ENCODE results near the gene ABLIM1.
A peak's percentile ranks its signal among the peaks of the same experiment; 100 is the strongest.

ABLIM1 gene

GRCh38 chr10:114596793-114597192 is 61.3 kb downstream of the ABLIM1 start:
- DNase-seq (ENCODE audit: low read depth, low spot score) = no peak
- no peak overlapping the region for H3K27ac ChIP-seq

- DNase-seq (ENCODE audit: low read depth, low spot score) = no peak
- H3K27ac ChIP-seq = no peak overlapping the region
Observed at GRCh38 chr10:114593816-114594468, 64.1 kb downstream of the ABLIM1 start.

DNA sequence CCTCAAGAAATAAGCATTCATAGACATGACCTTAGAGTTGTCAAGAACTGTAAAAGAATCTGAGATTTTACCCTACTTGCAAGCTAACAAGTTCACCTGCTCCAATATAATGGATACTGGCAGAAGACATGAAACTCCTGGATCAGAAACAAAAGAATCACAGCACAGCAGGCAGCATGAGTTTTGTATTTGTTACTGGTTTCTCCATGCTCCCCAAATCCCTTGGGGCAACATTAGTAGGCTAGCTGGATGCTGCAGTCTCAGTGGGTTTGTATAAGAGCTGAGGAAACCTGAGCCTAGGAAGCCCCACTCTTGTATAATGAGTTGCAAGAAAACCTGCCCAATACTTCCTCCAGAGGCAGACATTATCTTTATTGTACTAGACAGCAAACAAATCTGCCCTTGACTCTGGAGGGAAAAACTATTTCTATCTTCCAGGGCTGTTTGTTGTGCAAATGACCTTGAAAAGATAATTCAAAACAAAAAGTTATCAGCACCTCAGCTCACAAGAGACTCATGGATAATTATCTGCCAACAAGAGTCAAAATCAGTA is 64.8 kb downstream of the ABLIM1 start:
- no peak for DNase-seq (ENCODE audit: low read depth, low spot score)
- no peak overlapping the region for H3K27ac ChIP-seq

GRCh38 chr10:114590993-114591392 is 67.1 kb downstream of the ABLIM1 start:
- H3K27ac ChIP-seq = no peak overlapping the region
- DNase-seq (ENCODE audit: low read depth, low spot score) = no peak

GRCh38 chr10:114584419-114584818 is 73.7 kb downstream of the ABLIM1 start:
- no peak overlapping the region for H3K27ac ChIP-seq
- DNase-seq (ENCODE audit: low read depth, low spot score) = no peak

DNA sequence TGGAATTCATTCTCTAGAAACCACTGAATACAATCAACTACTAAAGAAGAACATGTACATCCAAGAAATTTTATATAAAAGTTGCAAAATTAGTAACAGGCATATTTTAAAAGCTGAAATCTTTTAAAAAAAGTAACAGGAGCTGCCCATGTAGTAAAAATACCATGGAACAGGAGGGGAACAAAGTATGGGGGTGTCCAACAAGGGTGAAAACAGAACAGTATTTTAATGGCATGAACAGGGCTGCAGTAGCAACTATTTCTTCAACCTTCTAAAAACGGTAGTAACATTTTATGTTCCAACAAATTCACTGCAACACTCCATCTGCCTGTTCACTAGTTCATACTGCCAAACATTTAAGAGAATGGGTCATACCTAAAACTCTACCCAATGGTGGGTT is 77.0 kb downstream of the ABLIM1 start:
- no peak overlapping the region for H3K27ac ChIP-seq
- DNase-seq (ENCODE audit: low read depth, low spot score) = no peak

DNA sequence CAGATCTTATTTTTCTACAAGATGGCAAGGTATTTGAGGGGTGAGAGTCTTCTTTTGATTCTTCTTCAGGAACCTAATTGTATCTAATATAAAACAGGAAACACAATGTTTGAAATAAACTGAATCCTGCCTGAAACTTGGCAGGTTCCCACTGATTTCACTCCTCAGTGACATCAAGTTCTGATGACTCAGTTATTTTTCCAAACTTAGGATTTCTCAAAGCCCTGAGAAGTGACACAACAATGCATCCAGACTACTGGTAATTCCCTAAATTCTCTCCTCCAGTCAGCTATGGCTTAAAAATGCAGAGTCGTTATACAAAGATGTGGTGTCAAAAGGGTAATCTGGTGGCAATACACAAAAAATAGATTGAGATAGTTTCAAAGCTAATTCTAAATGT is 80.9 kb downstream of the ABLIM1 start:
- no peak overlapping the region for H3K27ac ChIP-seq
- DNase-seq (ENCODE audit: low read depth, low spot score) = peak; percentile 8

GRCh38 chr10:114576716-114577115 is 81.4 kb downstream of the ABLIM1 start:
- no peak for DNase-seq (ENCODE audit: low read depth, low spot score)

GRCh38 chr10:114576132-114576487 is 82.0 kb downstream of the ABLIM1 start:
- H3K27ac ChIP-seq = no peak overlapping the region
- DNase-seq (ENCODE audit: low read depth, low spot score) = peak; percentile 22

More at GRCh38 chr10:114576716-114577115, 81.4 kb downstream of the ABLIM1 start:
- no peak overlapping the region for H3K27ac ChIP-seq

DNA sequence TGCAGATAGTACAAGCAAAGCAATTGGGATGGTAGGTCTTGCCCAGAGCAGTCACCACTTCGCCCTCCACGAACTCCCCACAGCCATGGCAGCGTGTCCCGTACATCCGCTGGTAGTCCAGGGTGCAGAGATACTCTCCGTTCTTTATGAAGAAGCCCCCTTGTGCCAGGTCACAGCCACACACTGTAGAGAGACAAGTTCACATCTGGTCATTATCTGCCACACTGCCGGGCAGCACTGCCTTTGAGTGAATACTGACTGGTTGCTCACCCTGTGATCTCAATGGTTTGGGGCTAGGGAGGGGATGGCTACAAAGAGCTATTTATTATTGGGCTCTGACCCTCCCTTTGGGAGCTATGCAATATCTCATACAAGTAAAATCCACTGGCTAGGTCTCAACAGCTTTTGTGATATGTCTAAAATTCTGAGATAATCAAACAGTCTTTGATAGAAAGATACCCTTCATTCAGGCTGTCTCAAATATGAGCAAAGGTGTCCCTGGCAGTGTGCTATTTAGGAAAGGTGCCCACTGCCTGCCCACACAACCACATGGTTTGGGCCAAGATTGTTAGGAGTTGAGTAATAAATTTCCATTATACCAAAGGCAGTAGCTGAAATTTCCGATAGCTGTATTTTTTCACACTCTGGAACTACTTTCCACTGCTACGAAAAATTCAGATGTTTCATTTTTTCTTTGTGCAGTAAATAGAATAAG is 82.5 kb downstream of the ABLIM1 start:
- DNase-seq (ENCODE audit: low read depth, low spot score) = no peak
- no peak overlapping the region for H3K27ac ChIP-seq

DNA sequence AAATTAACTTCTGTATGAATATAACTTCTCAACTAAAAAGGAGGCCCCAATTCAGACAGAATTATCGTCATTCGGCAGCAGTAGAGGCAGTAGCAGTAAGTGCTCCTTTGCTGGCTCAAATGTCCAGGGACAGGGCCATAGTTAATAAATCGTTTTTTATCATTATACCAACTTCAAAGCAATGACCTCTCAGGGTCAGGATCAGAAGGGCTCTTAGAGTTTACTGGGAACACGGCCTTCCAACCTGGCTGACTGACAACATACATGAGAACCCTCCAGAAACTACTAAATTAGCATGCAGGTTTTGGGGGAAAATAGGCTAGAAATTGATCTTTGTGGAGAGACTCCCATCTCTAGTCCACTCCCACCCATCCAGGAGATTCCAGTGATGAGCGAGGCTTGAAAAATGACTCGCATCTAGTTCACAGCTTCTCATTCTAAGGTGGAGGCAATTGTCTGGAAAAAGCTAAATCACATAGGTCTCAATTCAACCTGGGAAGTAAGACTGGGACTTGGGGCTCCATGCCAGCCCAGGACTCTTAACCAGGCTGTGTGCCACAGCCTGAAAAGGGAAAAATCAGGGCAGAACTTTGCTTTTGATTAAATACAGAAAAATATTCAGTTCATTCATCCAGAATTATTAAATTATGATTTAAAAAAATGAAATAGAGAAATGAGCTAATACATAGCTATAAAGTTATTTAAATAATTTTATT is 84.6 kb downstream of the ABLIM1 start:
- no peak overlapping the region for H3K27ac ChIP-seq
- no peak for DNase-seq (ENCODE audit: low read depth, low spot score)

DNA sequence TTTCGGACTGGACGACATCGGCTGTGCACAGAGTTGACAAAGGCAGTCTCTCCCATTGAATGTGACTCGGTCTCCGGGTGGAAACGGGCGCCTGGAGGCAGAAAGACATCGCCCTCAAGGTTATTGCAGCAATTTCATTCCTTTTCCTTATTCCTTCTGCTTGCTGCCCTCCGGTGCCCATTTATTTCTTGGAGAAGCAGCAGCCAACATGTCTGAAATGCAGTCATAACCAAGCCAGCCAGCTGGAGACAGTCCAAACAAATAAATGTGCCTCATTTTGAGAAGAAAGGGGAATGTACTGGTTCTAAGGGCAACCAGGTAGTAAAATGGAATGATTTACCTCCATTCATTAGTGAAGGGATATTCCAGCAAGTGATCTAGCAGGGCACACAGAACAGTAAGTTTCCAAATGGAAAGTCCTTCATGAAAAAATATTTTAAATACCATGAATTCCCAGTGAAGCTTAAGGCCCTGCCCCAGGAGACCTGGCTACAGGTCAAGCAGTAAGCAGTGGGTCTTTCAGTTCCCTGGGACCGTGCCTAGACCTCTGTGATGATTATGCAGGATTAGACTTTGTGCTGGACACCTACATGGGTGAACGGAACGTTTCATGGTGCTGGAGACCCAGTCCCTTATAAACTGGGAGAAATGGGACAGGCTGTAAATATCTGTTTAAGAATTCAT is 86.6 kb downstream of the ABLIM1 start:
- DNase-seq (ENCODE audit: low read depth, low spot score) = no peak
- H3K27ac ChIP-seq = no peak overlapping the region

- no peak overlapping the region for H3K27ac ChIP-seq
- no peak for DNase-seq (ENCODE audit: low read depth, low spot score)
Observed at GRCh38 chr10:114566064-114566463, 92.0 kb downstream of the ABLIM1 start.

GRCh38 chr10:114565066-114565465 is 93.0 kb downstream of the ABLIM1 start:
- no peak for DNase-seq (ENCODE audit: low read depth, low spot score)
- H3K27ac ChIP-seq = no peak overlapping the region

GRCh38 chr10:114561008-114561523 is 97.0 kb downstream of the ABLIM1 start:
- H3K27ac ChIP-seq = no peak overlapping the region
- DNase-seq (ENCODE audit: low read depth, low spot score) = no peak

GRCh38 chr10:114560144-114560543 is 97.9 kb downstream of the ABLIM1 start:
- DNase-seq (ENCODE audit: low read depth, low spot score) = no peak
- H3K27ac ChIP-seq = no peak overlapping the region

- no peak for DNase-seq (ENCODE audit: low read depth, low spot score)
- H3K27ac ChIP-seq = no peak overlapping the region
Observed at GRCh38 chr10:114559636-114560035, 98.4 kb downstream of the ABLIM1 start.

- no peak overlapping the region for H3K27ac ChIP-seq
- DNase-seq (ENCODE audit: low read depth, low spot score) = no peak
Observed at GRCh38 chr10:114557854-114558253, 100.2 kb downstream of the ABLIM1 start.

- no peak overlapping the region for H3K27ac ChIP-seq
Observed at GRCh38 chr10:114556236-114557122, 101.6 kb downstream of the ABLIM1 start.

More at GRCh38 chr10:114556236-114557122, 101.6 kb downstream of the ABLIM1 start:
- no peak for DNase-seq (ENCODE audit: low read depth, low spot score)
